Liver (tissue), 3 donors: Measurements from ENCODE around the gene CLDN10.

Source experiments
- FOXA1 ChIP-seq: IDR thresholded peaks from 2 replicates; pipeline ENCODE4 v1.6.1; 2016; ENCODE audit warnings: antibody characterized with exemption
- JUND ChIP-seq, 2 donors: IDR thresholded peaks; 2 replicates each; pipeline ENCODE4 v1.6.1; 2016; ENCODE audit warnings: antibody characterized with exemption in 2 of 2
- RAD21 ChIP-seq, 2 donors: IDR thresholded peaks; 2 replicates each; pipeline ENCODE4 v1.6.1; 2016; ENCODE audit warnings: antibody characterized with exemption in 2 of 2, mild to moderate bottlenecking in 2 of 2
- YY1 ChIP-seq: IDR thresholded peaks from 2 replicates; pipeline ENCODE4 v1.6.1; 2016; ENCODE audit warnings: antibody characterized with exemption, mild to moderate bottlenecking
- TF ChIP-seq, protein P1 (sequence below): fragments of 150-350 bp; IDR thresholded peaks from 2 replicates; pipeline ENCODE4 v1.5.1; 2017; ENCODE audit warnings: improper control_type of control experiment, low read depth, low read length; ENCODE audit not compliant: missing input control
- TF ChIP-seq, protein P2 (sequence below): IDR thresholded peaks from 2 replicates; pipeline ENCODE4 v1.6.1; 2016; ENCODE audit warnings: antibody characterized with exemption
- donor health status: healthy.
- donor health status: healthy.

DNA sequence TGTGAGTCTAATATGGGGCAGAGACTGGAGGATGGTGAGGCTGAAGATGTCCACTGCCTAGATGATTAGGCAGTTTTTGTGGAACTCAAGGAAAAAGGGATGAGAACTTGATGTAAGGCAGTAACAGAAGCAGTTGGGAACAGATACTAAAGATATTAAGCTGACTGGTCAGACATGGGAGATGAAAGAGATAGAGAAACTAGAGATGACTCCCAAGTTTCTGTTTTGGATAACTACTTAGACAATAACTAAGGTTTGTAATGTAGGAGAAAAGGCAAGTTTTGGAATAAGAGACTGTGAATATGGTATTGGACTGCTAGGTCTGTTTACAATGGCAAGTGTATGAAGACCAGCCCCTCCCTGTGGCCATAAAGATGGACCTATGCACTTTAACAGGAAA, 43.5 kb upstream of the CLDN10 start:
- TF ChIP-seq, protein P1, sequence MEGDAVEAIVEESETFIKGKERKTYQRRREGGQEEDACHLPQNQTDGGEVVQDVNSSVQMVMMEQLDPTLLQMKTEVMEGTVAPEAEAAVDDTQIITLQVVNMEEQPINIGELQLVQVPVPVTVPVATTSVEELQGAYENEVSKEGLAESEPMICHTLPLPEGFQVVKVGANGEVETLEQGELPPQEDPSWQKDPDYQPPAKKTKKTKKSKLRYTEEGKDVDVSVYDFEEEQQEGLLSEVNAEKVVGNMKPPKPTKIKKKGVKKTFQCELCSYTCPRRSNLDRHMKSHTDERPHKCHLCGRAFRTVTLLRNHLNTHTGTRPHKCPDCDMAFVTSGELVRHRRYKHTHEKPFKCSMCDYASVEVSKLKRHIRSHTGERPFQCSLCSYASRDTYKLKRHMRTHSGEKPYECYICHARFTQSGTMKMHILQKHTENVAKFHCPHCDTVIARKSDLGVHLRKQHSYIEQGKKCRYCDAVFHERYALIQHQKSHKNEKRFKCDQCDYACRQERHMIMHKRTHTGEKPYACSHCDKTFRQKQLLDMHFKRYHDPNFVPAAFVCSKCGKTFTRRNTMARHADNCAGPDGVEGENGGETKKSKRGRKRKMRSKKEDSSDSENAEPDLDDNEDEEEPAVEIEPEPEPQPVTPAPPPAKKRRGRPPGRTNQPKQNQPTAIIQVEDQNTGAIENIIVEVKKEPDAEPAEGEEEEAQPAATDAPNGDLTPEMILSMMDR, result no peak
- TF ChIP-seq FOXA1 (no peak), YY1 (no peak), JUND (IDR thresholded peaks at IDR 0.05) (no peak), RAD21 (IDR thresholded peaks at IDR 0.05) (no peak)
- TF ChIP-seq, protein P2, sequence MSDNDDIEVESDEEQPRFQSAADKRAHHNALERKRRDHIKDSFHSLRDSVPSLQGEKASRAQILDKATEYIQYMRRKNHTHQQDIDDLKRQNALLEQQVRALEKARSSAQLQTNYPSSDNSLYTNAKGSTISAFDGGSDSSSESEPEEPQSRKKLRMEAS, result no peak
